ENCODE results near the gene PAPPA2. TPM values are rescaled to one million over a fixed set of nuclear protein-coding genes. Genes with fewer than 3 reads are reported as not detected.

PAPPA2 gene
- total and polyA plus RNA-seq, 2 donors from 2014 or later, result 4.9 to 93.5 TPM

DNA sequence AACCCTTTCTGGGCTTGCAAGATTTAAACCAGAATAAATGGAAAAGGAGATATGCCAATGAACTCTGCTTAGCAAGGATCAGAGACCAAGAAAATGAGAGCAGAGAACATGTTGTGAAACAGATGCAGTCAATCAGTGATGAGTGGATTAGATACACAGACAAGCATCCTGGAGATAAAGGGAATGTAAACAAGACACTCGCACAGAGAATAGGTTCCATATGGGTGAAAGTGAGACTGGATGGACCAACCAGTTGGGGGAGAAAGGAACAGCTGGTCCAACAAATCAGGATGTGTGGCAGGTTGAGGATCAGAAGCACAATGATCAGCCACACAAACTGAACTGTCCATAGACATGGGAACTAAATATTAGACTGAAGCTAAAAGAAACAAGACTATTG is 363.3 kb downstream of the PAPPA2 start:
- Histone ChIP-seq H3K36me3 (ENCODE audit: control insufficient read depth in 2 of 3, insufficient read depth in 3 of 3, low read length in 3 of 3) (no peaks in the 10 kb centered on the region), H3K9ac (ENCODE audit: low read length in 3 of 3) (no peak overlapping the region), H3K27me3 (ENCODE audit: control insufficient read depth, insufficient read depth, low read length) (no peaks in the 10 kb centered on the region), H3K9me3 (ENCODE audit: control insufficient read depth in 2 of 3, insufficient read depth in 1 of 3, low read length in 3 of 3) (no peaks in the 10 kb centered on the region), H3K4me1 (ENCODE audit: control insufficient read depth in 2 of 3, insufficient read depth in 2 of 3, low read depth in 1 of 3, low read length in 3 of 3) (no peaks in the 10 kb centered on the region), H3K4me3 (ENCODE audit: low read length in 3 of 3) (no peak overlapping the region), H3K27ac (ENCODE audit: low read depth in 2 of 2, low read length in 2 of 2) (no peak overlapping the region)
- intact Hi-C loops (cut with DNase I), result no loop called here
- FAIRE-seq (no peak), DNase-seq (peak in 2 of 5 donors; percentile 21 to 55)
- TF ChIP-seq, protein P1, sequence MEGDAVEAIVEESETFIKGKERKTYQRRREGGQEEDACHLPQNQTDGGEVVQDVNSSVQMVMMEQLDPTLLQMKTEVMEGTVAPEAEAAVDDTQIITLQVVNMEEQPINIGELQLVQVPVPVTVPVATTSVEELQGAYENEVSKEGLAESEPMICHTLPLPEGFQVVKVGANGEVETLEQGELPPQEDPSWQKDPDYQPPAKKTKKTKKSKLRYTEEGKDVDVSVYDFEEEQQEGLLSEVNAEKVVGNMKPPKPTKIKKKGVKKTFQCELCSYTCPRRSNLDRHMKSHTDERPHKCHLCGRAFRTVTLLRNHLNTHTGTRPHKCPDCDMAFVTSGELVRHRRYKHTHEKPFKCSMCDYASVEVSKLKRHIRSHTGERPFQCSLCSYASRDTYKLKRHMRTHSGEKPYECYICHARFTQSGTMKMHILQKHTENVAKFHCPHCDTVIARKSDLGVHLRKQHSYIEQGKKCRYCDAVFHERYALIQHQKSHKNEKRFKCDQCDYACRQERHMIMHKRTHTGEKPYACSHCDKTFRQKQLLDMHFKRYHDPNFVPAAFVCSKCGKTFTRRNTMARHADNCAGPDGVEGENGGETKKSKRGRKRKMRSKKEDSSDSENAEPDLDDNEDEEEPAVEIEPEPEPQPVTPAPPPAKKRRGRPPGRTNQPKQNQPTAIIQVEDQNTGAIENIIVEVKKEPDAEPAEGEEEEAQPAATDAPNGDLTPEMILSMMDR (IDR thresholded peaks at IDR 0.05; ENCODE audit: borderline replicate concordance, extremely low read depth, insufficient read depth), result no peak

DNA sequence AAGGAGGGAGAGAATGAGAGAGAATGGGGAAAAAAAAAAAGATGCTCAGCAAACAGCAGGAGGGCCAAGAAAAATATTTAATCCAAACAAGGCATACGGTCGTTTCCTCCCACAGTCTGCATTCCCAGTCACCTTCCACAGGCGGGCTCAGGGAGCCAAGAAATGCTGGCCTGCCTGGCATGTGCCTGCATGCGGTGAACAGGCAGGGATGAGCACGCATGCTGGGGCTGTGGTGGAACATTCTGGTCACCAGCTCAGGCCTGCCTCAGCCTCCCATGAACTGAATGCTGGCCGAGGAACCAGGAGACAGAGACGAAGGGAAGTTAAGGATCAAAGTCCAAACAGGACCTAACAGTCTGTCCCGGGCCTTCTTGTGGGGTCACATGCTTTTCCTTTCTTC is 366.3 kb downstream of the PAPPA2 start:
- FAIRE-seq, result no peak
- H3K4me3 ChIP-seq (ENCODE audit: low read length in 3 of 3), result no peak overlapping the region

DNA sequence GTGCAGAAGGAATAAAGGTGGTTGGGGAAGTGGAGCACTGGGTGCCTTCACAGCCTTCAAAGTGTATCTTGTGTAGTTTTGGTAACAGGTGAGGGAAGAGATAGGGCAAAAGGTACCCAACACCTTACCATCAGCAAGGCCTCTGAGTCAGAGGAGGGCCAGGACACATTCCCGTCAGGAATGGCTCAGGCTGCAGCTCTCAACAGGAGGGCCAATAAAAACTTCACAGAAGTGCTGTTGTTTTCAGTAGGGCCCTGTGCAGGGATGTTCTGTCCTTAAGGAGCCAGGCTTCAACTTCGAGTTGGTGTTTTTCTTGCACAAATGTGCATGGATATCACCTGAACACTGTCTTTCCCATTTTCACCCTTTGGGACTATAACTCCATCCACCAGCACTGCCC is 368.2 kb downstream of the PAPPA2 start:
- no peak for DNase-seq
- H3K27me3 ChIP-seq (ENCODE audit: control insufficient read depth, insufficient read depth, low read length), result no peaks in the 10 kb centered on the region
- no peak overlapping the region for H3K27ac ChIP-seq (ENCODE audit: low read depth in 2 of 2, low read length in 2 of 2)
- H3K4me1 ChIP-seq (ENCODE audit: control insufficient read depth in 2 of 3, insufficient read depth in 2 of 3, low read depth in 1 of 3, low read length in 3 of 3), result no peaks in the 10 kb centered on the region
- TF ChIP-seq, protein P1 (IDR thresholded peaks at IDR 0.05; ENCODE audit: borderline replicate concordance, extremely low read depth, insufficient read depth), result no peak
- no peak for FAIRE-seq
- intact Hi-C loops (cut with DNase I), result no loop called here
- no peak overlapping the region for H3K4me3 ChIP-seq (ENCODE audit: low read length in 3 of 3)
- H3K9me3 ChIP-seq (ENCODE audit: control insufficient read depth in 2 of 3, insufficient read depth in 1 of 3, low read length in 3 of 3), result no peaks in the 10 kb centered on the region
- H3K36me3 ChIP-seq (ENCODE audit: control insufficient read depth in 2 of 3, insufficient read depth in 3 of 3, low read length in 3 of 3), result no peaks in the 10 kb centered on the region
- no peak overlapping the region for H3K9ac ChIP-seq (ENCODE audit: low read length in 3 of 3)

More for the DNA sequence above, 366.3 kb downstream of the PAPPA2 start:
- Histone ChIP-seq H3K9me3 (ENCODE audit: control insufficient read depth in 2 of 3, insufficient read depth in 1 of 3, low read length in 3 of 3) (no peaks in the 10 kb centered on the region), H3K27ac (ENCODE audit: low read depth in 2 of 2, low read length in 2 of 2) (no peak overlapping the region), H3K27me3 (ENCODE audit: control insufficient read depth, insufficient read depth, low read length) (no peaks in the 10 kb centered on the region), H3K36me3 (ENCODE audit: control insufficient read depth in 2 of 3, insufficient read depth in 3 of 3, low read length in 3 of 3) (no peaks in the 10 kb centered on the region), H3K9ac (ENCODE audit: low read length in 3 of 3) (no peak overlapping the region), H3K4me1 (ENCODE audit: control insufficient read depth in 2 of 3, insufficient read depth in 2 of 3, low read depth in 1 of 3, low read length in 3 of 3) (no peaks in the 10 kb centered on the region)
- TF ChIP-seq, protein P1 (IDR thresholded peaks at IDR 0.05; ENCODE audit: borderline replicate concordance, extremely low read depth, insufficient read depth), result no peak
- intact Hi-C loops (cut with DNase I), result no loop called here
- no peak for DNase-seq

DNA sequence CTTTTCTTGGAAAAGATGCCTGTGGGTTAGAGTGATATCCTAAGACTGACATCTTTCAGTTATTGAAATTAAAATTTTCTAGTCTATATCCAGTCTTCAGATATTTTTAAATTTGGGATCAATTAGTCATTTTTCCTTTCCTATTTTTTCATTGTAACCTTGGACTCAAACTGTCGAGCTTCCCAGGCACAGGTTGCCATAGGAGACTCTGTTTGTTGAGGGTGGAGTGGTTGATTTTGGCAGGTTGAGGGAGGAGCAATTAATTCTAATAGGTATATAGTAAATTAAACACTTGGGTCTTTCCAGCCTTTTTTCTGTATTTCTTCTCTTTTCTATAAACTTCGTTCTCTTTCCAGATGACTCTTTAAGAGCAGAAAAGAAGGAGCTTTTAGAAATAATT is 374.7 kb downstream of the PAPPA2 start:
- FAIRE-seq (no peak), DNase-seq (no peak)
- H3K4me1 ChIP-seq (ENCODE audit: control insufficient read depth in 2 of 3, insufficient read depth in 2 of 3, low read depth in 1 of 3, low read length in 3 of 3), result no peaks in the 10 kb centered on the region
- no peak overlapping the region for H3K27ac ChIP-seq (ENCODE audit: low read depth in 2 of 2, low read length in 2 of 2)
- intact Hi-C loops (cut with DNase I), result no loop called here
- H3K9ac ChIP-seq (ENCODE audit: low read length in 3 of 3), result no peak overlapping the region
- no peaks in the 10 kb centered on the region for H3K36me3 ChIP-seq (ENCODE audit: control insufficient read depth in 2 of 3, insufficient read depth in 3 of 3, low read length in 3 of 3)
- H3K27me3 ChIP-seq (ENCODE audit: control insufficient read depth, insufficient read depth, low read length), result no peaks in the 10 kb centered on the region
- TF ChIP-seq, protein P1 (IDR thresholded peaks at IDR 0.05; ENCODE audit: borderline replicate concordance, extremely low read depth, insufficient read depth), result no peak
- H3K4me3 ChIP-seq (ENCODE audit: low read length in 3 of 3), result no peak overlapping the region
- no peaks in the 10 kb centered on the region for H3K9me3 ChIP-seq (ENCODE audit: control insufficient read depth in 2 of 3, insufficient read depth in 1 of 3, low read length in 3 of 3)

Data from kidney (tissue), 14 donors.